Stimulated activated CD4-positive, alpha-beta T cell treated with anti-CD3 and anti-CD28 coated beads, TNF-alpha, amount 100 ng/mL, for 24 hours (primary cell): ENCODE results near the gene ESR1.
"Not testable (repeated sequence)": the region's sequence is repeated elsewhere in the genome, so short reads cannot be mapped to it uniquely, and the experiment has no call there.

Experiments used
- DNase-seq, 3 experiments: peaks; one replicate each; pipeline ENCODE4 v3.0.0-alpha.2; 2020; ENCODE audit warnings: low read depth in 3 of 3

The ESR1 gene

GRCh38 chr6:152130441-152130840 is 323.0 kb downstream of the ESR1 start:
- DNase-seq, result no peak

GRCh38 chr6:152135755-152136448 is 328.4 kb downstream of the ESR1 start:
- no peak for DNase-seq

GRCh38 chr6:152136449-152136825 is 329.0 kb downstream of the ESR1 start:
- no peak for DNase-seq

GRCh38 chr6:152138344-152138743 is 330.9 kb downstream of the ESR1 start:
- DNase-seq, result not testable (repeated sequence)

- DNase-seq, result no peak
Observed at GRCh38 chr6:152142105-152142504, 334.6 kb downstream of the ESR1 start.

GRCh38 chr6:152143359-152143758 is 335.9 kb downstream of the ESR1 start:
- DNase-seq, result no peak

GRCh38 chr6:152146385-152146784 is 338.9 kb downstream of the ESR1 start:
- no peak for DNase-seq

GRCh38 chr6:152147269-152147668 is 339.8 kb downstream of the ESR1 start:
- DNase-seq, result no peak

GRCh38 chr6:152148412-152148811 is 340.9 kb downstream of the ESR1 start:
- DNase-seq, result no peak

GRCh38 chr6:152150196-152150595 is 342.7 kb downstream of the ESR1 start:
- DNase-seq, result no peak

GRCh38 chr6:152151920-152152319 is 344.4 kb downstream of the ESR1 start:
- no peak for DNase-seq

GRCh38 chr6:152154559-152155356 is 347.3 kb downstream of the ESR1 start:
- DNase-seq, result no peak

GRCh38 chr6:152155792-152156191 is 348.3 kb downstream of the ESR1 start:
- no peak for DNase-seq

- DNase-seq, result no peak
Observed at GRCh38 chr6:152160346-152160745, 352.9 kb downstream of the ESR1 start.

- no peak for DNase-seq
Observed at GRCh38 chr6:152161501-152161900, 354.0 kb downstream of the ESR1 start.

GRCh38 chr6:152164957-152165356 is 357.5 kb downstream of the ESR1 start:
- no peak for DNase-seq

GRCh38 chr6:152166497-152166896 is 359.0 kb downstream of the ESR1 start:
- no peak for DNase-seq

GRCh38 chr6:152166897-152167296 is 359.4 kb downstream of the ESR1 start:
- DNase-seq, result no peak

- no peak for DNase-seq
Observed at GRCh38 chr6:152167641-152168603, 360.4 kb downstream of the ESR1 start.

- DNase-seq, result no peak
Observed at GRCh38 chr6:152170313-152170701, 362.8 kb downstream of the ESR1 start.

GRCh38 chr6:152170702-152171667 is 363.5 kb downstream of the ESR1 start:
- peak in 2 of 3 experiments; percentile 58 to 66 for DNase-seq
